Neuronal stem cell (in vitro differentiated cells): Measurements from ENCODE around the gene CLCN4.

ENCODE experiments used
- DNase-seq: peaks from one replicate; pipeline ENCODE4 v3.0.0-alpha.2; 2013; ENCODE audit warnings: low spot score
- H2AFZ ChIP-seq: one replicate; pipeline ENCODE4 v1.6.1; 2013; ENCODE audit warnings: mild to moderate bottlenecking, low read length, inconsistent platforms
- H2AK5ac ChIP-seq: 2 replicates; pipeline ENCODE4 v1.6.1; 2013; ENCODE audit warnings: low read depth, mild to moderate bottlenecking, inconsistent platforms, low read length, moderate library complexity, mixed read lengths
- H2BK120ac ChIP-seq: 2 replicates; pipeline ENCODE4 v1.6.1; 2013; ENCODE audit warnings: low read depth, mild to moderate bottlenecking, inconsistent platforms, low read length, moderate library complexity, mixed read lengths
- H2BK12ac ChIP-seq: one replicate; pipeline ENCODE4 v1.6.1; 2013; ENCODE audit warnings: low read length, inconsistent platforms
- H2BK15ac ChIP-seq: 2 replicates; pipeline ENCODE4 v1.6.1; 2013; ENCODE audit warnings: mild to moderate bottlenecking, low read length, inconsistent platforms, mixed read lengths
- H2BK5ac ChIP-seq: one replicate; pipeline ENCODE4 v1.6.1; 2013; ENCODE audit warnings: inconsistent platforms, mild to moderate bottlenecking, low read length, moderate library complexity
- H3K14ac ChIP-seq: one replicate; pipeline ENCODE4 v1.6.1; 2013; ENCODE audit warnings: low read length, inconsistent platforms
- H3K18ac ChIP-seq: 2 replicates; pipeline ENCODE4 v1.6.1; 2013; ENCODE audit warnings: low read length, inconsistent platforms
- H3K23ac ChIP-seq: 2 replicates; pipeline ENCODE4 v1.6.1; 2013; ENCODE audit warnings: low read depth, mild to moderate bottlenecking, mixed read lengths, low read length, inconsistent platforms; ENCODE audit not compliant: poor library complexity
- H3K27ac ChIP-seq: replicated peaks from 3 replicates; pipeline ENCODE4 v1.5.1; 2013; ENCODE audit warnings: low read length, inconsistent platforms
- H3K27me3 ChIP-seq, 3 experiments: 2 replicates each; pipeline ENCODE4 v1.6.1; 2013; ENCODE audit warnings: low read length in 3 of 3, mild to moderate bottlenecking in 2 of 3, inconsistent platforms in 1 of 3, low read depth in 1 of 3, mixed read lengths in 1 of 3, moderate library complexity in 1 of 3; ENCODE audit not compliant: control insufficient read depth in 3 of 3, insufficient read depth in 3 of 3
- H3K36me3 ChIP-seq, 2 donors: replicated peaks in 1 of 2; 2 replicates each; pipeline ENCODE4 v1.6.1; 2013; ENCODE audit warnings: low read length in 2 of 2; ENCODE audit not compliant: control insufficient read depth in 2 of 2, insufficient read depth in 2 of 2
- H3K4ac ChIP-seq: 2 replicates; pipeline ENCODE4 v1.6.1; 2013; ENCODE audit warnings: inconsistent platforms, mild to moderate bottlenecking, low read length, moderate library complexity
- H3K4me1 ChIP-seq, 2 donors: 1 replicate in 1 of 2; 2 replicates in 1 of 2; pipeline ENCODE4 v1.6.1; 2013; ENCODE audit warnings: low read length in 2 of 2, low read depth in 1 of 2; ENCODE audit not compliant: control insufficient read depth in 2 of 2, insufficient read depth in 1 of 2
- H3K4me2 ChIP-seq: one replicate; pipeline ENCODE4 v1.6.1; 2013; ENCODE audit warnings: mild to moderate bottlenecking, low read length, inconsistent platforms; ENCODE audit not compliant: insufficient read depth, poor library complexity, severe bottlenecking
- H3K4me3 ChIP-seq, 2 donors: 2 replicates each; pipeline ENCODE4 v1.5.1; 2013; ENCODE audit warnings: low read length in 2 of 2, mild to moderate bottlenecking in 2 of 2, inconsistent platforms in 1 of 2, moderate library complexity in 1 of 2
- H3K79me1 ChIP-seq: one replicate; pipeline ENCODE4 v1.6.1; 2013; ENCODE audit warnings: low read depth, mild to moderate bottlenecking, inconsistent platforms, low read length, moderate library complexity
- H3K9ac ChIP-seq: one replicate; pipeline ENCODE4 v1.6.1; 2013; ENCODE audit warnings: mild to moderate bottlenecking, low read depth, low read length, inconsistent platforms; ENCODE audit not compliant: poor library complexity
- H3K9me3 ChIP-seq, 2 donors: replicated peaks in 1 of 2; 2 replicates each; pipeline versions ENCODE3 to v1.6.1; 2013; ENCODE audit warnings: low read length in 2 of 2, mild to moderate bottlenecking in 2 of 2, inconsistent platforms in 1 of 2, low read depth in 1 of 2, mixed read lengths in 1 of 2, moderate library complexity in 1 of 2; ENCODE audit not compliant: control insufficient read depth in 2 of 2, insufficient read depth in 1 of 2
- H4K8ac ChIP-seq: one replicate; pipeline ENCODE4 v1.6.1; 2013; ENCODE audit warnings: low read depth, mild to moderate bottlenecking, inconsistent platforms, low read length, moderate library complexity
- H4K91ac ChIP-seq: one replicate; pipeline ENCODE4 v1.6.1; 2013; ENCODE audit warnings: low read length, low read depth, mild to moderate bottlenecking, inconsistent platforms; ENCODE audit not compliant: poor library complexity
- WGBS, 2 donors: extraction: QIAGEN DNeasy Blood & Tissue Kit; methylation state at CpG; one replicate each; pipeline ENCODE4 v1.1.7; 2013; ENCODE audit warnings: missing lambda C conversion rate in 2 of 2, mixed read lengths in 1 of 2; ENCODE audit not compliant: insufficient read length in 2 of 2, insufficient replicate concordance in 1 of 2; ENCODE audit errors: extremely low coverage in 2 of 2; 5-methylcytosine and 5-hydroxymethylcytosine counted together

Gene CLCN4

DNA sequence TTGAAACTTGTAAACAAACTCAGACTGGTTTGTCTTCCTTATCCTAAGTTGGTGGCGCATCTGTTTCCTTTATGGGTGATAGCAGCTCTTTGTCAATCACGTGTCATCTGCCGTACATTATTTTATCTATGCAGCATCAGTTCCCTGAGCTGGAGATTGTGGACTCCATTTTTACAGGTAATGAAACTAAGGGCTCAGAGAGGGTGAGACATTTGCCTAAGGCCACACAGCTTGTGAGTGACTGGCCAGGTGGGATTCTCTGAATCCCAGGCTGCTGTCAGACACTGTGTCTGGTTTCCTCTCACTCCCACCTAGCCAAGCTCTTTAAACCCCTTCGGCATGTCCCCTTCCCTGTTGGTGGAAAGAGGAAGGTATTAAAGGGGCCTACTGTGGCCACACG lies 41.7 kb upstream of the CLCN4 start:
- Histone ChIP-seq H2AFZ (no peak overlapping the region), H2BK12ac (no peak overlapping the region), H3K9me3 (peaks cover 11 to 25% of the 10 kb centered on the region in 2 donors), H3K4ac (no peak overlapping the region), H3K18ac (no peak overlapping the region), H3K79me1 (peaks cover 2% of the 10 kb centered on the region), H2BK15ac (no peak overlapping the region), H3K23ac (no peak overlapping the region), H4K8ac (no peak overlapping the region), H2BK120ac (no peak overlapping the region), H3K4me1 (no peaks in the 10 kb centered on the region), H3K36me3 (peaks cover 18 to 36% of the 10 kb centered on the region in 2 donors), H3K4me3 (no peak overlapping the region), H2AK5ac (no peak overlapping the region), H4K91ac (no peak overlapping the region), H2BK5ac (no peak overlapping the region), H3K9ac (no peak overlapping the region), H3K27ac (no peak overlapping the region), H3K27me3 (no peaks in the 10 kb centered on the region), H3K4me2 (no peak overlapping the region), H3K14ac (no peak overlapping the region)
- no CpG with 5 or more reads among the region's 5 CpGs for WGBS, 2 donors
- no peak for DNase-seq

DNA sequence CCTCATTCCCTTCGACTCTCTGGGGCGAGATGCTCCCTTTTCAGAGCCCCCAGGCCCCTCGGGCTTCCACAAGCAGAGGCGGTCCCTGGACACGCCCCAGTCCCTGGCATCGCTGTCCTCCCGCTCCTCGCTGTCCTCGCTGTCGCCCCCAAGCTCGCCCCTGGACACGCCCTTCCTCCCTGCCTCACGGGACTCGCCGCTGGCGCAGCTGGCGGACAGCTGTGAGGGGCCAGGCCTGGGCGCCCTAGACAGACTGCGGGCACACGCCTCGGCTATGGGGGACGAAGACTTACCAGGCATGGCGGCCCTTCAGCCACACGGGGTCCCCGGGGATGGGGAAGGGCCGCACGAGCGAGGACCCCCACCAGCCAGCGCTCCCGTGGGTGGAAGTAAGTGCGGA lies 39.5 kb upstream of the CLCN4 start:
- Histone ChIP-seq H3K27me3 (no peaks in the 10 kb centered on the region), H3K9me3 (peaks cover 23 to 38% of the 10 kb centered on the region in 2 donors), H2AK5ac (no peak overlapping the region), H3K14ac (no peak overlapping the region), H4K8ac (no peak overlapping the region), H2BK5ac (no peak overlapping the region), H2BK120ac (no peak overlapping the region), H3K4ac (no peak overlapping the region), H3K27ac (no peak overlapping the region), H3K79me1 (peaks cover 2% of the 10 kb centered on the region), H3K18ac (no peak overlapping the region), H4K91ac (no peak overlapping the region), H2AFZ (no peak overlapping the region), H3K4me1 (no peaks in the 10 kb centered on the region), H3K36me3 (peaks cover 32 to 44% of the 10 kb centered on the region in 2 donors), H3K4me3 (no peak overlapping the region), H3K4me2 (no peak overlapping the region), H3K9ac (no peak overlapping the region), H2BK12ac (no peak overlapping the region), H3K23ac (no peak overlapping the region), H2BK15ac (no peak overlapping the region)
- DNase-seq = no peak
- WGBS, 2 donors = no CpG with 5 or more reads among the region's 31 CpGs

DNA sequence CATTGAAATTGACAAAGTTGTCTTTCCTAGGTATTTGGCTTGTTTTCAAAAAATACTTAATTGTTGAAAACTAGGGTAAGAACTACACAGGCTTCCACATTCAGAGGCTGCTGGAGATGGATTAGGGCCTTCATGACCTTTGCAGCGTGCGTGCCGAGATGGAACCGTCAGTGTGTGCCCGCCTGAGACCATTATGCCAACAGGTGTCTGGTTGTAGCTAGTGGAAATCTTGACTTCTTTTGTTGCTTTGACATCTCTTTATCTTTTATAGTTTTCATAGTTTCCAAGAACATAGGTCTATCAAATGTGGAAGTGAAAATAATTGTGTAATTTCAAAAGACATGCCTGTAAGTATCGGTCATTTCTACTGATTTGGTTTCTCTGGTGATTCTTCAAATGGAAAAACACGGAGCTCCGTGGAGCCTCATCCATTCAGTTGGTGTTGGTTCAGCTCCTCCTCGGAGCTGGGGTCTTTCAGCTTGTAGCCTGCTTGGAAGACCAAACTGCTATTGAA lies 38.9 kb upstream of the CLCN4 start:
- H3K4me1 ChIP-seq = no peaks in the 10 kb centered on the region
- no peak overlapping the region for H3K18ac ChIP-seq
- H2BK5ac ChIP-seq = no peak overlapping the region
- no peak overlapping the region for H3K4ac ChIP-seq
- no peak for DNase-seq
- WGBS, 2 donors = no CpG with 5 or more reads among the region's 9 CpGs
- no peak overlapping the region for H2BK120ac ChIP-seq
- H2BK12ac ChIP-seq = no peak overlapping the region
- H3K27ac ChIP-seq = no peak overlapping the region
- H2BK15ac ChIP-seq = no peak overlapping the region
- no peak overlapping the region for H3K23ac ChIP-seq
- H3K14ac ChIP-seq = no peak overlapping the region
- peaks cover 34 to 50% of the 10 kb centered on the region in 2 donors for H3K36me3 ChIP-seq
- peaks cover 2% of the 10 kb centered on the region for H3K79me1 ChIP-seq
- H3K4me3 ChIP-seq = no peak overlapping the region
- H2AK5ac ChIP-seq = no peak overlapping the region
- no peak overlapping the region for H2AFZ ChIP-seq
- H3K4me2 ChIP-seq = no peak overlapping the region
- H4K8ac ChIP-seq = no peak overlapping the region
- H3K27me3 ChIP-seq = no peaks in the 10 kb centered on the region
- H3K9me3 ChIP-seq = peaks cover 23 to 38% of the 10 kb centered on the region in 2 donors
- H3K9ac ChIP-seq = no peak overlapping the region
- H4K91ac ChIP-seq = no peak overlapping the region

GRCh38 chrX:10118530-10118929 lies 38.2 kb upstream of the CLCN4 start:
- no peak overlapping the region for H4K8ac ChIP-seq
- no peaks in the 10 kb centered on the region for H3K4me1 ChIP-seq
- no peak overlapping the region for H3K4ac ChIP-seq
- H3K27ac ChIP-seq = no peak overlapping the region
- H2BK12ac ChIP-seq = no peak overlapping the region
- peaks cover 2% of the 10 kb centered on the region for H3K79me1 ChIP-seq
- no peak overlapping the region for H2BK5ac ChIP-seq
- peaks cover 34 to 51% of the 10 kb centered on the region in 2 donors for H3K36me3 ChIP-seq
- H4K91ac ChIP-seq = no peak overlapping the region
- no peak overlapping the region for H3K23ac ChIP-seq
- peaks cover 23 to 38% of the 10 kb centered on the region in 2 donors for H3K9me3 ChIP-seq
- no peak overlapping the region for H3K14ac ChIP-seq
- no peak overlapping the region for H3K4me3 ChIP-seq
- no peak overlapping the region for H3K4me2 ChIP-seq
- no peak overlapping the region for H3K18ac ChIP-seq
- H2BK15ac ChIP-seq = no peak overlapping the region
- H2BK120ac ChIP-seq = no peak overlapping the region
- no peak overlapping the region for H3K9ac ChIP-seq
- H2AFZ ChIP-seq = no peak overlapping the region
- no peak for DNase-seq
- H2AK5ac ChIP-seq = no peak overlapping the region
- no CpG with 5 or more reads among the region's 4 CpGs for WGBS, 2 donors
- H3K27me3 ChIP-seq = no peaks in the 10 kb centered on the region
